ENCODE measurements around the gene ANKS1A.
A peak's percentile ranks its signal among the peaks of the same experiment; 100 is the strongest.
"Not testable (repeated sequence)": the region's sequence is repeated elsewhere in the genome, so short reads cannot be mapped to it uniquely, and the experiment has no call there.

ANKS1A gene

DNA sequence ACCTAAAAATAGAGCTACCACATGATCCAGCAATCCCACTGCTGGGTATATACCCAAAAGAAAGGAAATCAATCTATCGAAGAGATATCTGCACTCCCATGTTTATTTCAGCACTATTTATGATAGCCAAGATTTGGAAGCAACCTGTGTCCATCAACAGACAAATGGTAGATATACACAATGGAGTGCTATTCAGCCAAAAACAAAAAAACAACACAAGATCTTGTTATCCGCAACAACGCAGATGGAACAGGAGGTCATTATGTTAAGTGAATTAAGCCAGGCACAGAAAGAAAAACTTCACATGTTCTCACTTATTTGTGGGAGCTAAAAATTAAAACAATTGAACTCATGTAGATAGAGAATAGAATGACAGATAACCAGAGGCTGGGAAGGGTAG, 249.1 kb downstream of the ANKS1A start:
- DNase-seq = not testable (repeated sequence)

DNA sequence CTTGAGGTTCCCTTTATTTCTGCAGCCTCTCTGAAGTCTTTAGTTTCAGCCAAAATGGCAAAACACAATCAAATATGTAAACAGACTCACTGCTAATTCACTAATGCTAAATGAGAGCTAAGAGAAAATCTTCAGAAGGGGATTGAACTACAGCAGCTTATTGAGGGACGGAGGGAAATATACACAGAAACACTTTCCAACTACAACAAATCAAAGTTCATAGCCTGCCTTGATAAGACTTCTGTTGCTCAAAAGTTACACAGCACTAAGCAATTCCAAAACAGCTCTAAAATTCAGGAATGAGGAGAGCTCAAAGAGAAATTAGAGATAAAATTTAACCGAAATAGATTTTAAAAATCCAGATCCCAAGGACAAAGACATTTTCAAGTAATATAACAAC, 250.4 kb downstream of the ANKS1A start:
- no peak for DNase-seq

DNA sequence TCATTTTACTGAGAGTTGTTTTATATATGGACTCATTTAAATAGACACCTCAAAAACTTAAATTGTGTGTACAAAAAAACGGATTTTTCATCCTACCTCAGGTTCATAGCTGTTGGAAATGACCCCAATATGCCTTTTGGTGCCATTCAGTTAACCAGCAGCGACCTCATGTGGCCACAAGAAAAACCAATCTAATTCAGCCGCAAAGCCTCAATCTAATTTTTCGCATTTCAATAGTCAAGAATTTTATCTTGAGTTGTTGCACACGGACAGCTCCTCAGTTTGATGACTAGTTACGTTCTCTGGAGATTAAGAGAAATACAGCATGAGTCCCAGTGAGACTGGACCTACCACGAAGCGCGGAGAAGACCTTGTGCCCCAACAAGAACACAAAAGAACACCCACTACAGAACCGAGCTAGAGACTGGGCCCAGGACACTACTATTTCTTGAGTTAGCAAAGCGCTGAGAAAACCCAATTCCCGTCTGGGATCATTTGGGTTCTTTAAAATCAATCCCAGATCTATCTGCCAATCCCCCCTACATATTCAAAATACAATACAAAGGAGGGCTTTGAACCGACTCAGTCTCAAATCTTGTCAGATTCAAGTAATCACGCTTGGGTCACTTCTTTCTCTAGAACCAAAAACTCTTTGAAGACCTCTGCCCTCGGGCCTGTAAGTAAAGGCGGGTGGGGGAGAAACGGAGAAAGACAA, 251.0 kb downstream of the ANKS1A start:
- peak; percentile 38 for DNase-seq

DNA sequence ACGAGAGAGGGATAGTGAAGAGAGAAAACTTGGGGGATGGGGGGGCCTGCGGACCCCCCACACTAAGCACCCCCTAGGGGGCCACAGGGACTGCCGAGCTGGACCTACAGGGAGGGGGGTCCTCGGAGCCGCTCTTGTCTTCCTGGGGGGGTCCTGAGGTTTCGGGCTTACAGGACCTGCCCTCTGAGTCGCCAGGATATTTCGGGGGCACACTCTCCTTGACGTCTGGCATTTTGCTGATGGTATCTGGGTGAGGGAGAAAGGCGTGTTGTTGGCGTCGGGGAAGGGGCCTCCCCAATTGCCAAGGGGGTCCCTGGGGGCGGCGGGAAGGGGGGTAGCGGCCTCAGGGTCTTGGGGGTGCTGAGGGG, 251.6 kb downstream of the ANKS1A start:
- no peak for DNase-seq
